Parathyroid adenoma (tissue), 2 donors: ENCODE results near the gene WIPF3.

Experiments used
- H2AFZ ChIP-seq: fragments of 300-600 bp; sonication (generic); one replicate; pipeline ENCODE4 v1.7.0; 2017; ENCODE audit warnings: antibody characterized with exemption, mild to moderate bottlenecking
- H3K27ac ChIP-seq: fragments of 300-600 bp; sonication (generic); one replicate; pipeline ENCODE4 v1.7.0; 2017
- H3K27me3 ChIP-seq: fragments of 300-600 bp; sonication (generic); one replicate; pipeline ENCODE4 v1.7.0; 2017; ENCODE audit warnings: low read length; ENCODE audit not compliant: control insufficient read depth, insufficient read depth
- H3K36me3 ChIP-seq: fragments of 300-600 bp; sonication (generic); one replicate; pipeline ENCODE4 v1.7.0; 2017; ENCODE audit warnings: low read length; ENCODE audit not compliant: control insufficient read depth, insufficient read depth
- H3K4me1 ChIP-seq: fragments of 300-600 bp; sonication (generic); one replicate; pipeline ENCODE4 v1.7.0; 2017; ENCODE audit warnings: control low read depth
- H3K4me2 ChIP-seq: fragments of 300-600 bp; sonication (generic); one replicate; pipeline ENCODE4 v1.7.0; 2017; ENCODE audit warnings: low read length
- H3K4me3 ChIP-seq: fragments of 300-600 bp; sonication (generic); one replicate; pipeline ENCODE4 v1.7.0; 2017; ENCODE audit warnings: low read depth, low read length
- H3K79me2 ChIP-seq: fragments of 300-600 bp; sonication (generic); one replicate; pipeline ENCODE4 v1.7.0; 2017; ENCODE audit warnings: control low read depth
- H3K9ac ChIP-seq: fragments of 300-600 bp; sonication (generic); one replicate; pipeline ENCODE4 v1.7.0; 2017; ENCODE audit warnings: mild to moderate bottlenecking
- H3K9me3 ChIP-seq: fragments of 300-600 bp; sonication (generic); one replicate; pipeline ENCODE4 v1.7.0; 2017; ENCODE audit warnings: low read length; ENCODE audit not compliant: control insufficient read depth
- CTCF ChIP-seq: fragments of 300-600 bp; sonication (generic); IDR thresholded peaks from one replicate; pipeline ENCODE4 v1.7.0; 2017; ENCODE audit warnings: antibody characterized with exemption, mild to moderate bottlenecking
- donor health status: primary hyperparathyroidism.

The WIPF3 gene

GRCh38 chr7:29843093-29843492 is 36.8 kb downstream of the WIPF3 start:
- no peaks in the 10 kb centered on the region for H3K36me3 ChIP-seq
- H3K4me3 ChIP-seq: no peak overlapping the region
- H3K4me2 ChIP-seq: no peak overlapping the region
- no peak overlapping the region for H2AFZ ChIP-seq
- no peak overlapping the region for H3K27ac ChIP-seq
- no peaks in the 10 kb centered on the region for H3K4me1 ChIP-seq
- TF ChIP-seq CTCF: no peak
- no peaks in the 10 kb centered on the region for H3K27me3 ChIP-seq
- no peak overlapping the region for H3K9ac ChIP-seq
- H3K79me2 ChIP-seq: no peaks in the 10 kb centered on the region
- no peaks in the 10 kb centered on the region for H3K9me3 ChIP-seq

GRCh38 chr7:29843726-29844125 is 37.4 kb downstream of the WIPF3 start:
- H3K27me3 ChIP-seq: no peaks in the 10 kb centered on the region
- H3K27ac ChIP-seq: no peak overlapping the region
- H3K4me3 ChIP-seq: no peak overlapping the region
- H2AFZ ChIP-seq: no peak overlapping the region
- TF ChIP-seq CTCF: no peak
- no peaks in the 10 kb centered on the region for H3K79me2 ChIP-seq
- no peak overlapping the region for H3K9ac ChIP-seq
- no peak overlapping the region for H3K4me2 ChIP-seq
- H3K36me3 ChIP-seq: no peaks in the 10 kb centered on the region
- H3K9me3 ChIP-seq: no peaks in the 10 kb centered on the region
- H3K4me1 ChIP-seq: no peaks in the 10 kb centered on the region

GRCh38 chr7:29844559-29844958 is 38.3 kb downstream of the WIPF3 start:
- Histone ChIP-seq H3K9ac (no peak overlapping the region), H3K27me3 (no peaks in the 10 kb centered on the region), H3K4me2 (no peak overlapping the region), H3K4me3 (no peak overlapping the region), H2AFZ (no peak overlapping the region), H3K4me1 (no peaks in the 10 kb centered on the region), H3K36me3 (no peaks in the 10 kb centered on the region), H3K9me3 (no peaks in the 10 kb centered on the region), H3K79me2 (no peaks in the 10 kb centered on the region), H3K27ac (no peak overlapping the region)
- TF ChIP-seq CTCF: no peak

- Histone ChIP-seq H3K4me3 (no peak overlapping the region), H3K4me2 (no peak overlapping the region), H2AFZ (no peak overlapping the region), H3K36me3 (no peaks in the 10 kb centered on the region), H3K9me3 (no peaks in the 10 kb centered on the region), H3K79me2 (no peaks in the 10 kb centered on the region), H3K9ac (no peak overlapping the region), H3K27me3 (no peaks in the 10 kb centered on the region), H3K4me1 (no peaks in the 10 kb centered on the region), H3K27ac (no peak overlapping the region)
- TF ChIP-seq CTCF: no peak
Measured at GRCh38 chr7:29847496-29847895, 41.2 kb downstream of the WIPF3 start.

GRCh38 chr7:29847916-29848315 is 41.6 kb downstream of the WIPF3 start:
- Histone ChIP-seq H3K36me3 (no peaks in the 10 kb centered on the region), H3K27ac (no peak overlapping the region), H3K4me3 (no peak overlapping the region), H3K4me1 (no peaks in the 10 kb centered on the region), H3K79me2 (no peaks in the 10 kb centered on the region), H3K27me3 (no peaks in the 10 kb centered on the region), H3K9me3 (no peaks in the 10 kb centered on the region), H3K4me2 (no peak overlapping the region), H3K9ac (no peak overlapping the region), H2AFZ (no peak overlapping the region)
- no peak for TF ChIP-seq CTCF
